Left ventricle myocardium superior (tissue), 1 donor: ENCODE data around the gene PDAP1. TPM values are rescaled to one million over a fixed set of nuclear protein-coding genes. Genes with fewer than 3 reads are reported as not detected.
"Not testable (repeated sequence)": the region's sequence is repeated elsewhere in the genome, so short reads cannot be mapped to it uniquely, and the experiment has no call there.

ENCODE experiments used
- ATAC-seq: fragments of 200-7000 bp; cut with Tn5 transposase; one replicate; pipeline ENCODE4 v1.9.1; 2020; ENCODE audit warnings: mild to moderate bottlenecking, moderate library complexity
- DNase-seq: peaks from one replicate; pipeline ENCODE4 v3.0.0-alpha.2; 2020
- intact Hi-C: fragments of 100-400 bp; cut with micrococcal nuclease; formaldehyde crosslinking; loops from one replicate; pipeline ENCODE4 v1.11.0; 2022
- total RNA-seq: library from RNA; stranded (reverse); fragmentation: NEBNext Ultra II Directional; extraction: Animal tissue kit (Norgen Biotek cat#: 25700); gene quantifications from one replicate; pipeline ENCODE4 v1.2.1, GENCODE V29; 2021
- donor health status: DM: no; HTN: yes; CAD: no; lungs with severe emphysema.

The PDAP1 gene
- total RNA-seq, 1 donor from 2014 or later: 97.2 TPM

DNA sequence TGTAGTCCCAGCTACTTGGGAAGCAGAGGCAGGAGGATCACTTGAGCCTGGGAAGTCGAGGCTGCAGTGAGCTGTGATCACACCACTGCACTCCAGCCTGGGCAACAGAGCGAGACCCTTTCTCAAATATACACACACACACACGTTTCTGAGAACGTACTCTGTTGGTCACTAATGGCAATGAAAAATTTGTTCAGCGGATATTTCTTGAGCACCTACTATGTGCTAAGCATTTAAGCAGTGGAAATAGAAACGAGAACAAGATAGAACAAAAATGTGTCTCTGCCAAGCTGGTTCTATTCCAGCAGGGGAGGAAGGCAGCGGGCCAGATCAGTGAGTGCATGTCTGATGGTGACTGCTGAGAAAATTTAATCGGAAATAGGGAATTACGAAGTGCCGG lies 25.2 kb downstream of the PDAP1 start:
- DNase-seq (peak; percentile 7), ATAC-seq (no peak)
- intact Hi-C loops: no loop called here

DNA sequence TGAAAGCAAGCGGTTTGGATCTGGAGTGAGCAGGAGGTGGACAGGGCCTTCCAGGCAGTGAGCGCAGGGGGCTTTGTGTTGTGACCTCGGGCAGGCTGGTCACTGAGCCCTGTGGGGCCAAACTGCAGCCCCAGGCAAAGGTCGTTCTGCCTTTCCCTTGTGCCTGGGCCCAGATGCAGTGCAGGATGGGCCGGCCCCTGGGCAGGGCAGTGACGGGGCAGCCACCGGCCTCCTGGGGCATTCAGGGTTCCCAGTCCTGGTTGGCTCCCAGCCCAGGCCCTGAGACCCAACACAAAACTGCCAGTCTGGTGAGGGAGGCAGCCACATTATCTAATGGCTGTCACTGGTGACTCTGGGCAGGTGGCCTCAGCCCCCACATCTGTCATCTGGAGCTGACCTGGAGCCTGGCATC lies 26.7 kb downstream of the PDAP1 start:
- intact Hi-C loops: no loop called here

DNA sequence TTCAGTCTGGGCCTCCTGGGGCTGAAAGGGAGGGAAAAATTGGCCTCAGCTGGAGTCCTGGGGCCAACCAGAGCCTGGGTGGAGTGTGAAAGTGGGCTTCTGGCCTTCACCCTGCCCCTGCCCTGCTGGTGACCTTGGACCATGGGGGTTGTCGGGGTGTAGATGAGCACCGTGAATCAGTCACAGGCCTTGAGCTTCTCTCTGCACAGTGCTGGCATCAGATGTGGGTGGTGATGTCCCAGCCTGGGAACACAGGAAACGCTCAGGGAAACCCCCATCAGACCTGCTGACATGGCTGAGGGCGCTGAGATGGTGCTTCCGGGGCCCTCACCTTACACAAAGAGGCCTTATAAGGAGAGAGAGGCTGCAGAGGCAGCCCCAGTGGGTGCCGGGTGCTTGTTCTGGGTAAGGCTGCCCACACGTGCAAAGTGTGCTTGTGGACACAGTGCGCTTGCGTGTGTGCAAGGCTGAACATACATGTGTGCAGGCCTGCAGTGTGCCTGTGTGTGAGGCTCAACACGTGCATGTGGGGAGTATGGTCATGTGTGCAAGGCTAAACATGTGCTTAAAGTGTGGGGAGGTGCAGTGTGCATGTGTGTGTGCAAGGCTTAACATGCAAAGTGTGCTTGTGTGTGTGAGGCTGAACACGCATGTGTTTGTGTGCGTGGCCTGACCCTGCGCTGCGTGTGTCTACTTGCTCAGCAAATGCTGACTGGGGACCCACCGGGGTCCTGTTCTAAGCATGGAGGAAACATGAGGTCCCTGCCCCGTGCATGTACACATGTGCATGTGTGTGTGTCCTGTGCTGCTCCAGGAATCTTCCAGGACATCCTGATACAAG lies 27.4 kb downstream of the PDAP1 start:
- DNase-seq: no peak
- peak; percentile 7 for ATAC-seq
- intact Hi-C loops: no loop called here

More for the DNA sequence above, 26.7 kb downstream of the PDAP1 start:
- DNase-seq (peak; percentile 56), ATAC-seq (no peak)

DNA sequence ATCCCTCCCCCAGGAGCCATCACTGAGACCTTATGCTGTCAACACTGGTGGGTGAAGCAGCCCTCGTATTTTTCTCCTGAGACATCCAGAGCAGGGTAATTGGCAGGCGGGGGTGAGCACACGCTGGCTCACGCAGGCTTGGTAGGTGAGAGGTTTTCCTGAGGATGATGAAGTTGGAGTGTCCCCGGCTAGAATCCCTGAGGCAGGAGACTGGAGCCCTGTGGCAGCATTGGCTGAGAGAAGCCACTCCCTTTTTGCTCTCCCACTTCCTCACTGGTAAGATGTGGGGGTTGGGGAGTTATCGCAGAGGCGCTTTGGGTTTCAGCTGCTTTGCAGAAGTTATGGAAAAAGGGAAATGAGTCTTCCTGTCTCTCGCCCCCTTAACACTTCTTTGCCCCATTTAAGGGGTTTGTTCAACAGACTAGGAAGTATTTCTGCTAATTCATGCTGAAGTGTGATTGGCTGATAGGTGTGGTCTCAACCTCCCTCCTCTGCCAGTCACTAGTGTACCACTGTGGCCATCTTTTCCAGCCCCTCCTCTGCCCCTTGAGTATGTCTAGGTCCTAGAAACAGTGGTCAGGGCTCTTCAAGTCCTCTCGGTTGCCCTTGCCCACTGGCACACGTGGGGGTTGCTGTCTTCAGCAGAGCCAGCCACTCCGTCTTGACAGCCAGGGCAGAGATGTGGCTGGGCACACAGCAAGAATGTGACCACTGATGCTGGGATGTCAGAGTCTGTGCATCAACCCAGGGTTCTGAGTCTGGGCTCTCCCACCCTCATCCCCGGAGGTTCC lies 28.2 kb downstream of the PDAP1 start:
- intact Hi-C loops: no loop called here
- DNase-seq (no peak), ATAC-seq (peak; percentile 49)

DNA sequence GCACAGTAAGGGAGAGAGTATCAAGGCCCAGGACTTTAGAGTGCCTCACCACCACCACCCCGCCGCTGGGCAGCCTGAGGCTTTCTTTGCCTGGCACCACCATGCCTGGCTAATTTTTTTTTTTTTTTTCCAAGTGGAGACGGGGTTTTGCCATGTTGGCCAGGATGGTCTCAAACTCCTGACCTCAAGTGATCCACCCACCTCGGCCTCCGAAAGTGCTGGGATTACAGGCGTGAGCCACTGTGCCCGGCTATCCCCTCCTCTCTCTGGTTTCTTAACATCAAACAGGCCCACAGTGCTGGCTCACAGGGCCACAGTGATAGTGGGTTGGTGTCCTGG lies 28.7 kb downstream of the PDAP1 start:
- intact Hi-C loops, ATAC-seq, DNase-seq: not testable (repeated sequence)

DNA sequence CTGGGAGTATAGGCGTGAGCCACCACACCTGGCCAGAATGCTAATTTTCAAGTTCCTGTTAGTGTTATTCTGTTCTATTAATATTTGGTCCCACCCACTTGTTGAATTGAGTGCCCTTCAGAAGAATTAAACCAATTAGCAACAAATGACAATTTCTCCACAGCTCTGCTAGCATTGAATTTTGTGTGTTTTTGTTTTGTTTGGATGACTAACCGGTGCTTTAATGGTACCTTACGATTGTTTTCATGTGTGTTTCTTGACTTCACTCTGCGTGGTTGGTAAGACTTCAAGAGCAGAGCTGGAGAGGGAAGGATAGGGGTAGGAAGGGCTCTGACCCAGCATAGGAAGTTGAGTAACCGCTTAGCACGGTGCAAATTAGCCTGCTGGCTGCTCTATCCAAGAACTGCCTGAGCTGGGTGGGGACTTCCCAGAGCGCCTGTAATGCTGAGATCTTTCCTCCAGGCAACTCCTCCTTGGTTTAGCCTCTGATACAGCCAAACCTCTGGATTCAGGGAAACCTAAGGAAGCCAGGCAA lies 29.3 kb downstream of the PDAP1 start:
- intact Hi-C loops: no loop called here
- DNase-seq (peak; percentile 69), ATAC-seq (peak; percentile 66)

DNA sequence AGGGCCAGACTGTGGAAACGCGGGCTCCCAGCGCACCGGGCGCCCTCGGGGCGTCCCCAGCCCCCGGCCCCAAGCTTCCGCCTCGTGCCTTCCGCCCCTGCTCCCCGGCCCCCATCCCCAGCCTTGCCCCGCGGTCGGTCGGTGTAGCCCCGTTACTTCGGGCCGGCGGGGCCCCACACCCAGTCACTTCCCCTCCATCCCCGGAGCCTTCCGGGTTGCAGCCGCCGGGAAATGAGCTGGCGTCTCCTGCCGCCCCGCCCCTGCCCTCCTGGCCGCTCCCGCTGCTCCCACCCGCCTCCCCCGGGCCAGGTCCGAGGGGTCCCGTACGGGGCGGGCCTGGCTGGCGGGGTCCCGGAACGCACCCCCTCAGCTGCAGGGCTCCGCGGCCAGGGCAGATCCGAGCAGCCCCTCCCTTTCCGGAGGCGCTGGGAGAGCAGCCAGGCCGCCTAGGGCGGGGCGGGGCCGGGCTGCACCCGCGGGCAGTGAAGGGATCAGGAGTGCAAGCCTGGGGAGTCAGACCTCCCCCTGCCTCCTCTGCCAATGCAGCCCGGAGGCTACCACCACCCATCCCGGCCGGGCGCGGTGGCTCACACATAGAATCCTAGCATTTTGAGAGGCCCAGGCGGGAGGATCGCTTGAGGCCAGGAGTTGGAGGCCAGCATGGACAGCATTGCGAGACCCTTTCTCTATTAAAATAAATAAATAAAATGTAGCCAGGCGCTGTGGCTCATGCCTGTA lies 33.2 kb downstream of the PDAP1 start:
- DNase-seq: peak; percentile 92
- intact Hi-C loops: no loop called here
- peak; percentile 79 for ATAC-seq

DNA sequence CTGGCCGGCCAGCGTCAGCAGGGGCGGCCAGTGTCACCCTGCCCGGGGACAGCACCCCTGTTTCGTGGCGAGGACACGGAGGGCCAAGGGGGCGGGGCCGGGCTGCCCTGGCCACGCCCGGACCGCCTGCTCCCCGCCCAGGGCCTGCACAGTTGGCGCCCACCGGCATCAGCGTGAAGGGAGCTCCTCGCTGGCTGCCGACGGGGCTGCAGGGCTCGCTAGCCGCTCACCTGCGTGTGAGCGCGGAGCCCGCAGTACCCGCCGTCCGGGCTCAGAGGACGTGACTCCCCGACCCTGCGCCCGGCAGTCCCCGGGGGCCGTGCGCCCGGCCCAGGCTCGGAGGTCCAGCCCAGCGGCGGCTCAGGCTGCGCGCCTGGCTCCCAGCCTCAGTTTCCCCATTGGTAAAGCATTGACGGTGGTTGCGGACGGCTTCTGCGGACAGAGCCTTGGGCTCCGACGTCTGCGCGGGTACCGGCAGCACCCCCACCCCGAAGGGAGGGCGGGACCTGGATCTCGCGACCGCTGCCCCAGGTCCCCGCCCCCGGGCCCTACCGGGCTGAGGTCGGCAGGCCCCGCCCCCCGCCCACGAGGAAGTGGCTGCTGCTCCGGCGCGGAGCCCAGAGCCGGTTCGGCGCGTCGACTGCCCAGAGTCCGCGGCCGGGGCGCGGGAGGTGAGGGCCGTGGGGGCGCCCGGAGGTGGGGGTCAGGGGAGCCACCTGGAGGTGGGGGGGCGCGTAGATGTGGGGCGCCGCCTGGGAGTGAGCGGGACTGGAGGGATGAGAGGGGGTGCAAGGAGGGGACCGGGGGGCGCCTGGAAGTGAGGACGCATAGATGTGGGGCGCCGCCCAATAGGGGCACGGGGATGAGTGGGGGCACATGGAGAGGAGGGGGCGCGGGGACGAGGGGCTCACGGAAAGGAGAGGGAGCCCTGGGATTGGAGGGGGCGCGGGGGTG lies 34.0 kb downstream of the PDAP1 start, which contains the start of gene ARPC1B:
Gene ARPC1B, plus strand, starts transcription at position 620 of the 954 bp plus-strand sequence. CDS start 10,985 bp downstream, outside the sequence.
- DNase-seq: peak; percentile 90
- intact Hi-C loops: no loop called here
- ATAC-seq: peak; percentile 80

DNA sequence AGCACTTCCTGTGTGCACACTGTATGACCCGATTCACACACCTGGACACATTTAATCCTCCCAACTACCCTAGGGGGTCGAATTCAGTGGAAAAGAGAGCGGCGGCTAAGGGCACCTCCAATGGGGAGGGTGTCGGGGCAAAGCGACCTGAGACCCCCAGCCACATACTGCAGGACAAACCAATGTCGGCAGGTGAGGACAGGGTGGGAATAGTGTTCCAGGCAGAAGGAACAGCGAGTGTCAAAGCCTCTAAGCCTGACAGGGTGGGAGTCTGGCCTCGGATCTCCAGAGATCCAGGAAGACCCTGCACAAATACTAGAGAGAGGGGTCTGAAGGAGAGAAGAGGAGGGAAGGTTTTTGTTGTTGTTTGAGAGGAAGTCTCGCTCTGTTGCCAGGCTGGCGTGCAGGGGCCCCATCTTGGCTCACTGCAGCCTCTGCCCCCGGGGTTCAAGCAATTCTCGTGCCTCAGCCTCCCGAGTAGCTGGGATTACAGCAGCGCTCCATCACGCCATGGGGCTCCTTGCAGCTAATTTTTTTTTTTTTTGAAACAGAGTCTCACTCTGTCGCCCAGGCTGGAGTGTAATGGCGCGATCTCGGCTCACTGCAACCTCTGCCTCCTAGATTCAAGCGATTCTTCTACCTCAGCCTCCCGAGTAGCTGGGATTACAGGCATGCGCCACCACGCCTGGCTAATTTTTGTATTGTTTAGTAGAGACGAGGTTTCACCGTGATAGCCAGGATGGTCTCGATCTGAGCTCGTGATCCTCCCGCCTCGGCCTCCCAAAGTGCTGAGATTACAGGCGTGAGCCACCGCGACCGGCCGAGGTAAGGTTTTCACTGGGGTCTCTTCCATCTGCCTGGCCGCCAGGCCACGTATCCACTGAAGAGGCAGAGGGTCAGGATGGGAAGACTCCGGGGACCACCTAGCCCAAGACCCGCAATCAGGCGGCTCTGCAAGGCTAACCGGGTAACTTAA lies 35.0 kb downstream of the PDAP1 start:
- no peak for ATAC-seq
- intact Hi-C loops: no loop called here
- DNase-seq: no peak

DNA sequence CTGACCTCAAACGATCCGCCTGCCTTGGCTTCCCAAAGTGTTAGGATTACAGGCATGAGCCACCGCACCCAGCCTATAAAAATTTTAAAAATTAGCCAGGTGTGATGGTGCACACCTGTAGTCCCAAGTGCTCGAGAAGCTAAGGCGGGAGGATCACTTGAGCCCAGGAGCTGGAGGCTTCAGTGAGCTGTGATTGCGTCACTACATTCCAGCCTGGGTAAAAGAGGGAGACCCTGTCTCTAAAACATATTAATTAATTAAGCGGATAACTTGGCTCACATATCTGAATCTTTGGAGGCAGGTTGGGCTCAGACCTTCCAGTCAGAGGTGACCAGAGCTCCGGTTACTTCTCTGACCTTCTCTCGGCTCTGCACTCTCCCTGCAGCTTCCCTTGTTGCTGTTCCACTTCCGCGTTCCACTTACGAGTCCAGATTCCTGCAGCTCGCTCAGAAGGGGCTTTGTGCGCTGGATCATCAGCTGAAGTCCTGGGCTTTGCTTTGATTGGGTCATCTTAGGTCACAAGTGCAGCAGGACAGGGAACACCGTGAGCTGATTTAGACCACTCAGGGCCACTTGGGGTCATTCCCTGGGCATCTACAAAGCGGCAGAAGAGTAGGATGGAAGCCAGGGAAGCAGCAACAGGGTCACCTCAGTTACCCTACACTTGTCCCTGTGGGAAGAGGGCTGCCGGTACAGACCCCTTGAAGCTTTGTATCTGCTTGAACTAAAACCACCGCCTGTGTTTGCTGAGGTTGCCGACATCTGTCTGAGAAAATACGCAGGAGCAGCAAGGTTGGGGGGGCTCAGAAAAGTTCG lies 35.9 kb downstream of the PDAP1 start:
- DNase-seq (no peak), ATAC-seq (peak; percentile 11)
- intact Hi-C loops: no loop called here

DNA sequence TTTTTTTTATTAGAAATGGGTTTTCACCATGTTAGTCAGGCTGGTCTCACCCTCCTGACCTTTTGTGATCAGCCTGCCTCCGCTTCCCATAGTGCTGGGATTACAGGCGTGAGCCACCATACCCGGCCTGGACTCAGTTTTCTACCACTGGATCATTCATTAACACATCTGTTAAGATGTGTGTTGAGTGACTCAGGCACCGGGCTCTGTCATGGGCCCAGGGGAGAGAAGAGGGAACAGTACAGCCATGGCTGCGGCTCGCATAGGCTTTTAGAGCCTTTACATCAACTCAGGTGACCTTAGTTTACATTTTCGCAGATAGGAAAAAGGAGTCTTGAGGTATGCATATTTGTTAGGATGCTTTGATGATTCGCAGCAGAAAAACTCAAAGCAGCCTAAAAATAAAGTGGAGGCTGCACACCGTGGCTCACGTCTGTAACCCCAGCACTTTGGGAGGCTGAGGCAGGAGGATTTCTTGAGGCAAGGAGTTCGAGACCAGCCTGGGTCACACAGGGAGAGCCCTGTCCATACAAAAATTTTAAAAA lies 36.9 kb downstream of the PDAP1 start:
- no peak for ATAC-seq
- intact Hi-C loops: no loop called here
- DNase-seq: no peak

DNA sequence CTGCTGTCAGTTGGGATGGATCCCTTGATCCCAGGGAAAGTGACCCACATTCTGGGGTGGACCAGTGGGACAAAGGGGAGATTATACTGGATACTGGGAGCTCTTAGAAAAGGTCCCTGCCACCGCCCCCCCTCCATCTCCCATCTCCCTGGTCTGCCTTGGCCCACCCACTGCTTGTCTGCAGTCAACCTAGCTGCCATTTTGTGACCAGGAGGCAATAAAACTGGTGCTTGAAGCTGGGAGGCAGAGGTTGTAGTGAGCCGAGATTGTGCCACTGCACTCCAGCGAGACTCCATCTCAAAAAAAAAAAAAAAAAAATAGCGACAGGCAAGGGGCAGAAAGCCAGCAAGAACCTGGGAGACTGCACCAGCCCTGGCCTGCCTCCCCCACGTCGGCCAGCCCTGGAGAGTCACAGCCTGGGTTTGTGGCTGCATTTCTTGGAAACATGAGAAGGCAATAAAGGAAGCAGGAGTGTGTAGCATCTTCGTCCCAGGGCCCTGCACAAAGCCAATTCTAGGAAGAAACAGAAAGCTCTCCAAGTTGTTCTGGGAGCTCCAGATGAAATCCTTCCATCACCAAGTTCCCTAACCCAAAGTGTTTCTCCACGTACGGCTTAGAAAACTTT lies 38.5 kb downstream of the PDAP1 start:
- intact Hi-C loops: no loop called here
- ATAC-seq (no peak), DNase-seq (no peak)

DNA sequence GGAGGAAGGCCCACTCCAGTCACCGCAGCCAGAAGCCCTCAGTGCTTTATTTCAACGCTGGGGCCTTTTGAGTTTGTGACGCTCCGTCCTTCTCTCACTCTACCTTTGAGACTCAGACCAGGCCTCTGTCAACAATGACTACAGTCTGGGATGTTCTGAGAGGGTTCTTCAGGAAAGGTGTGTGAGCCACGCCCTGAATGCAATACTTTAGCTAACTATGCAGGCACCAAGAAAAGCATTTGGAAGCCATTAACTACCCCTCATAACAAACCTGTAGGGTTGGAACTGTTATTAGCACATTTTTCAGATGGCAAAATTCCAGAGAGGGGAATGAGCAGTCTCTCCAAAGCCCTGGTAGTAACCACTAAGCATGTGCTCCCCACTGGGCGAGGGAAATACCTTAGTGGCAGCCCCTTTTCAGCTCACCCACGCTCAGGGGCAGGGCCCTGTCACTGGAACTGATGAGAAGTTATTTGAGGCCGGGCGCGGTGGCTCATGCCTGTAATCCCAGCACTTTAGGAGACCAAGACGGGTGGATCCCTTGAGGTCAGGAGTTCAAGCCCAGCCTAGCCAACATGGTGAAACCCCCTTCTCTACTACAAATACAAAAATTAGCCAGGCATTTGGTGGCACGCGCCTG lies 39.5 kb downstream of the PDAP1 start:
- intact Hi-C loops: no loop called here
- no peak for DNase-seq
- no peak for ATAC-seq

DNA sequence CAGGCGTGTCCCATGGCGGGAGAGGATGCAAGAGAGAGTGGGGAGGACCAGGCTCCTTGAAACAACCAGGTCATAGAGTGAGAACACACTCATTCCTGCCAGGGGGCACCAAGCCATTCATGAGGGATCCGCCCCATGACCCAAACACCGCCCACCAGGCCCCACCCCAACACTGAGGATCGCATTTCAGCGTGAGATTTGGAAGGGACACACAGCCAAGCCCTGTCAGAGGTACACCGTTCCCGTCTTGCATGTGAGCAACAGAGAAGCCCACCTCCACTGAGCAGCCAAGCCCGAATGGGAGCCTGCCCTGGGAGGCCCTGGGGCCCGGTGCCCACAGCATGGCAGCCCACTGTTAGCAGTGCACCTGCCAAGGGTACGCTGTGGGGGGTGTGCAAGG lies 41.8 kb downstream of the PDAP1 start:
- ATAC-seq (no peak), DNase-seq (no peak)
- intact Hi-C loops: no loop called here
